Natural killer cell (primary cell): ENCODE data around the gene NOS1AP. TPM values are rescaled to one million over a fixed set of nuclear protein-coding genes. Genes with fewer than 3 reads are reported as not detected.

ENCODE experiments used
- ATAC-seq, 3 donors: fragments of 150-1000 bp in 2 of 3; fragments of 200-7000 bp in 1 of 3; cut with Tn5 transposase; 1 replicate in 1 of 3; 2 replicates in 2 of 3; pipeline ENCODE4 v1.10.0; 2021; ENCODE audit warnings: mild to moderate bottlenecking in 2 of 3, moderate library complexity in 2 of 3
- DNase-seq, 2 donors: peaks; one replicate each; pipeline versions ENCODE4 v3.0.0 to v3.0.0-alpha.2; 2013 to 2021; ENCODE audit warnings: mixed read lengths in 1 of 2
- H3K27ac ChIP-seq: one replicate; pipeline ENCODE4 v1.5.1; 2013; ENCODE audit warnings: mild to moderate bottlenecking, low read length
- H3K27me3 ChIP-seq: one replicate; pipeline ENCODE4 v1.6.1; 2013; ENCODE audit warnings: low read length; ENCODE audit not compliant: control insufficient read depth, insufficient read depth
- H3K36me3 ChIP-seq: one replicate; pipeline ENCODE4 v1.6.1; 2013; ENCODE audit warnings: low read length; ENCODE audit not compliant: control insufficient read depth, insufficient read depth
- H3K4me1 ChIP-seq: one replicate; pipeline ENCODE4 v1.6.1; 2013; ENCODE audit warnings: low read length; ENCODE audit not compliant: control insufficient read depth, insufficient read depth
- H3K4me3 ChIP-seq: one replicate; pipeline ENCODE4 v1.5.1; 2013; ENCODE audit warnings: low read length
- H3K9me3 ChIP-seq: one replicate; pipeline ENCODE4 v1.6.1; 2013; ENCODE audit warnings: low read length; ENCODE audit not compliant: control insufficient read depth, insufficient read depth
- H3K27ac Mint-ChIP-seq, 2 donors: one replicate each; pipeline ENCODE4 v1.8.0; 2022; ENCODE audit warnings: mild to moderate bottlenecking in 2 of 2, mixed read lengths in 2 of 2, moderate library complexity in 1 of 2
- H3K27me3 Mint-ChIP-seq, 2 donors: one replicate each; pipeline ENCODE4 v1.8.0; 2022; ENCODE audit warnings: low read depth in 2 of 2, mixed read lengths in 2 of 2
- H3K36me3 Mint-ChIP-seq: one replicate; pipeline ENCODE4 v1.8.0; 2022; ENCODE audit warnings: mixed read lengths
- H3K4me1 Mint-ChIP-seq, 2 donors: one replicate each; pipeline ENCODE4 v1.8.0; 2022; ENCODE audit warnings: mixed read lengths in 2 of 2
- H3K4me3 Mint-ChIP-seq: one replicate; pipeline ENCODE4 v1.8.0; 2022; ENCODE audit warnings: mild to moderate bottlenecking, moderate library complexity, mixed read lengths
- H3K9me3 Mint-ChIP-seq, 2 donors: one replicate each; pipeline ENCODE4 v1.8.0; 2022; ENCODE audit warnings: mixed read lengths in 2 of 2
- WGBS: methylation state at CpG from one replicate; pipeline ENCODE4 v1.1.7; 2013; ENCODE audit warnings: missing lambda C conversion rate; ENCODE audit not compliant: insufficient coverage; 5-methylcytosine and 5-hydroxymethylcytosine counted together
- intact Hi-C: fragments of 100-400 bp; cut with micrococcal nuclease; formaldehyde crosslinking; loops from one replicate; pipeline ENCODE4 v1.14.2; 2022
- total RNA-seq, 4 donors: library from RNA; stranded (reverse); fragments of 120-200 nt in 1 of 4; gene quantifications; one replicate each; pipeline versions ENCODE4 v1.2.3 to v1.2.4, GENCODE V29; 2013 to 2022
- TF ChIP-seq, protein P1 (sequence below): fragments of 200-600 bp; IDR thresholded peaks from one replicate; pipeline ENCODE4 v1.8.0; 2022; ENCODE audit warnings: antibody characterized with exemption

NOS1AP gene
- total RNA-seq, 3 donors from 2014 or later (not counting 1 experiment from before 2014, with no cell fraction given): 0.09 to 0.20 TPM; not detected in 1

DNA sequence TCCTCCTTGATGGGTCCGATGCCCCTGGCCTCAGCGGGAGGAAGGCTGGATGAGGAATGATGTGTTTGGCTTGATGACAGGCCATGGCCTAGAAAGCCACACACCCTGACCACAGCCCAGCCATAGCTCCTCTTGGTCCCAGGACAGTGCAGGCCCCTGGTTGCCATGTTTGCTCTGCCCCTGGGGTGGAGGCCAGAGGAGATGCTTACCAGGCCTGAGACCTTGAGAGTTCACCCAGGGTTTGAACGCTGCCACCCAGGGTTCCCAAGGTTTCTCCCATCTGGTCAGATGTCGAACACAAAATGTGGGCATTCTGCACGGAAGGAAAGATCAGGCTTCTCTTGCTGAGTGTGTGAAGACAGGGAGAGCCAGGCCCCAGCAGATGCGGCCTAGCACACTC lies 314.6 kb downstream of the NOS1AP start:
- H3K36me3 Mint-ChIP-seq: no peaks in the 10 kb centered on the region
- DNase-seq: no peak
- TF ChIP-seq, protein P1, sequence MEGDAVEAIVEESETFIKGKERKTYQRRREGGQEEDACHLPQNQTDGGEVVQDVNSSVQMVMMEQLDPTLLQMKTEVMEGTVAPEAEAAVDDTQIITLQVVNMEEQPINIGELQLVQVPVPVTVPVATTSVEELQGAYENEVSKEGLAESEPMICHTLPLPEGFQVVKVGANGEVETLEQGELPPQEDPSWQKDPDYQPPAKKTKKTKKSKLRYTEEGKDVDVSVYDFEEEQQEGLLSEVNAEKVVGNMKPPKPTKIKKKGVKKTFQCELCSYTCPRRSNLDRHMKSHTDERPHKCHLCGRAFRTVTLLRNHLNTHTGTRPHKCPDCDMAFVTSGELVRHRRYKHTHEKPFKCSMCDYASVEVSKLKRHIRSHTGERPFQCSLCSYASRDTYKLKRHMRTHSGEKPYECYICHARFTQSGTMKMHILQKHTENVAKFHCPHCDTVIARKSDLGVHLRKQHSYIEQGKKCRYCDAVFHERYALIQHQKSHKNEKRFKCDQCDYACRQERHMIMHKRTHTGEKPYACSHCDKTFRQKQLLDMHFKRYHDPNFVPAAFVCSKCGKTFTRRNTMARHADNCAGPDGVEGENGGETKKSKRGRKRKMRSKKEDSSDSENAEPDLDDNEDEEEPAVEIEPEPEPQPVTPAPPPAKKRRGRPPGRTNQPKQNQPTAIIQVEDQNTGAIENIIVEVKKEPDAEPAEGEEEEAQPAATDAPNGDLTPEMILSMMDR: no peak
- Histone ChIP-seq H3K4me1 (peaks cover 11% of the 10 kb centered on the region), H3K9me3 (no peaks in the 10 kb centered on the region), H3K4me3 (no peak overlapping the region), H3K27me3 (no peaks in the 10 kb centered on the region), H3K27ac (no peak overlapping the region), H3K36me3 (no peaks in the 10 kb centered on the region)
- ATAC-seq: no peak
- H3K27ac Mint-ChIP-seq: no peak overlapping the region
- no peaks in the 10 kb centered on the region for H3K9me3 Mint-ChIP-seq
- H3K4me1 Mint-ChIP-seq: peaks cover 14 to 31% of the 10 kb centered on the region in 2 donors
- 94% methylated on average over 4 of the region's 6 CpGs for WGBS
- intact Hi-C loops: loop anchor here (10.0 kb wide), 1 partner anchor 51 kb away; no protein-coding TSS in a partner anchor
- no peaks in the 10 kb centered on the region for H3K27me3 Mint-ChIP-seq
- no peak overlapping the region for H3K4me3 Mint-ChIP-seq

DNA sequence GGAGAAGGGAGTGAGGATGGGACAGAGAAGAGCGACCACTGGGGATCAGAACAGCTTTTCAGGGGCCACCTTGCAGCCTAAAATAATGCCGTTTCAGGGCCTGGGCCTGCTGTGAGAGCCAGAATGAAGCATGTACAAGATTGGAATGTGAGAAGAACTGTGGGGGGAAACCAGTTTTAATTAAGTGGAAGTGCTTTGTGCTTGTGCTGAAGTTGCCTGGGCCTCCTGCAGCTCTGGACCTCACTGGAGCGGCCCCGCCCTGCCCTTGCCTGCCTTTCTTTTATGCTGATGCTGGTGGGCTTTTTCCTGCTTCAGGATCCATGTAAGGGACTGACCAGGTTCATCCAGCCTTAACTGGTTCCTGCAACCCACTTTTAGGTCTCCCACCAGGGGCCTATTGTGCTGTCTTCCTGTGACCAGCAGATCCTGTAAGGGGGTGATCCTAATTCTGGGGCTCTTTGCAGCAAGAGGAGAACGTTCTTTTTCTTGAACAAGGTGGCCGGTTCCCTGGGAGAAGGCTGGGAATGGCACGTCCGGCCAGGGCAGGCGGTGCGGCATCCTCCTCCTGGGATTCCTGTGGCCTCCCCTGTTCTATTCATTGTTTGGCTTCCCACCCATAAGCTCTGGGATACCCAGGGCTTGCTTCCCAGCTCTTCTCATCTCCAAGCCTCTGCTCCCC lies 315.2 kb downstream of the NOS1AP start:
- H3K9me3 Mint-ChIP-seq: no peaks in the 10 kb centered on the region
- no peaks in the 10 kb centered on the region for H3K27me3 ChIP-seq
- TF ChIP-seq, protein P1: no peak
- H3K4me1 Mint-ChIP-seq: peaks cover 21 to 37% of the 10 kb centered on the region in 2 donors
- H3K27me3 Mint-ChIP-seq: no peaks in the 10 kb centered on the region
- no peak overlapping the region for H3K4me3 ChIP-seq
- H3K27ac ChIP-seq: no peak overlapping the region
- H3K4me1 ChIP-seq: peaks cover 17% of the 10 kb centered on the region
- no peaks in the 10 kb centered on the region for H3K36me3 ChIP-seq
- H3K9me3 ChIP-seq: no peaks in the 10 kb centered on the region
- DNase-seq: no peak
- ATAC-seq: no peak
- WGBS: 91% methylated on average over 10 of the region's 10 CpGs
- no peak overlapping the region for H3K27ac Mint-ChIP-seq
- no peaks in the 10 kb centered on the region for H3K36me3 Mint-ChIP-seq
- intact Hi-C loops: loop anchor here (10.0 kb wide), 1 partner anchor 50 kb away; no protein-coding TSS in a partner anchor
- H3K4me3 Mint-ChIP-seq: no peak overlapping the region

DNA sequence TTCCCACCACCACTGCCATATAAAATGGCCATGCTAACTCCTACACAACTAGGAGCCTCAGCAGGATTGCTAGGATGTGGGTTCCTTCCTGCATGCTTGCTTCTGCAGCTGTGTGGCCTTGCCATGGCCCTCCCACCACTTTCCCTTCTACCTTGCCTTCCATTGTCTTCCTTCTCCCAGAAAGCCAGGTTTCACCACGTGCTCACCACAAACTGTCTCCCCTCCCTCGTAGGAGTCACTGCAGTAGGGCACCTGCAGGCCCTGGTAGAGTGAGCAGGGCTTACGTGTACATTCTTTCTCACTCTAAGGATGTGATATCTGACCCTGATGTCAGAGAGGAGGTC lies 315.8 kb downstream of the NOS1AP start:
- H3K9me3 ChIP-seq: no peaks in the 10 kb centered on the region
- no peak overlapping the region for H3K4me3 Mint-ChIP-seq
- intact Hi-C loops: loop anchor here (10.0 kb wide), 1 partner anchor 50 kb away; no protein-coding TSS in a partner anchor
- ATAC-seq (no peak), DNase-seq (no peak)
- no peak overlapping the region for H3K4me3 ChIP-seq
- H3K4me1 ChIP-seq: peaks cover 22% of the 10 kb centered on the region
- peaks cover 26 to 38% of the 10 kb centered on the region in 2 donors for H3K4me1 Mint-ChIP-seq
- no peak overlapping the region for H3K27ac Mint-ChIP-seq
- H3K27ac ChIP-seq: no peak overlapping the region
- no peaks in the 10 kb centered on the region for H3K36me3 ChIP-seq
- TF ChIP-seq, protein P1: no peak
- WGBS: 47% methylated on average over 3 of the region's 3 CpGs
- no peaks in the 10 kb centered on the region for H3K27me3 Mint-ChIP-seq
- H3K36me3 Mint-ChIP-seq: no peaks in the 10 kb centered on the region
- H3K27me3 ChIP-seq: no peaks in the 10 kb centered on the region
- H3K9me3 Mint-ChIP-seq: no peaks in the 10 kb centered on the region

DNA sequence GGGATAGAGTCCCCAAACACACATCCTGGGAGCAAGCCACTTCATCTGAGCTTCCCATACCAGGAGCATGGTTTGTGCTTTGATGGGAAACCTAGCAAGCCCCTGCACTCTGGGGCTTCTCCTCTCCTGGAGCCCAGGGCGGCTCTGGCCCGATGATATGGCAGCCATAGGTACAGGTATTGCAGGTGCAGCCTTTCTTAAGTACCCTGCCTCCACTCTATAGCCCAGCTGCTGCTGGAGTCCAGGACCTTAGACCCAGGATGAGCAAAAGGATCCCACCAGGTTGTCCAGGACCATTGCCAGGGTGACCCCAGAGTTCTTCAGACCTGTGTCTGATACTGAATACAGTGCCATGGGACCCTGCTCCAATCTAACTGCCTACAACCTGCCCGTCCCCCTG lies 316.2 kb downstream of the NOS1AP start:
- ATAC-seq: no peak
- DNase-seq: no peak
- Histone ChIP-seq H3K4me1 (peaks cover 25% of the 10 kb centered on the region), H3K9me3 (no peaks in the 10 kb centered on the region), H3K36me3 (no peaks in the 10 kb centered on the region), H3K27ac (no peak overlapping the region), H3K27me3 (no peaks in the 10 kb centered on the region), H3K4me3 (no peak overlapping the region)
- TF ChIP-seq, protein P1: no peak
- no peak overlapping the region for H3K27ac Mint-ChIP-seq
- no peak overlapping the region for H3K4me3 Mint-ChIP-seq
- H3K36me3 Mint-ChIP-seq: no peaks in the 10 kb centered on the region
- intact Hi-C loops: loop anchor here (10.0 kb wide), 1 partner anchor 49 kb away; no protein-coding TSS in a partner anchor
- 78% methylated on average over 3 of the region's 3 CpGs for WGBS
- peaks cover 30 to 40% of the 10 kb centered on the region in 2 donors for H3K4me1 Mint-ChIP-seq
- no peaks in the 10 kb centered on the region for H3K27me3 Mint-ChIP-seq
- no peaks in the 10 kb centered on the region for H3K9me3 Mint-ChIP-seq
